GM12878 (cell line): ENCODE results near the gene ARHGEF38. TPM values are rescaled to one million over a fixed set of nuclear protein-coding genes. Genes with fewer than 3 reads are reported as not detected.

Experiments
- ATAC-seq: fragments of 200-7000 bp; cut with Tn5 transposase; 3 replicates; pipeline ENCODE4 v1.9.1; 2020; ENCODE audit warnings: mild to moderate bottlenecking, moderate library complexity
- BruUV-seq: library from RNA; stranded (reverse); fragments of 400-500 nt; replicated peaks from 2 replicates; lab custom pipeline; 2021; lab: Mats Ljungman, UMichigan
- CTCF ChIA-PET: fragments of 300-600 bp; sonication (Branson Sonifier 250); formaldehyde crosslinking; extraction: SDS; loops from one replicate; lab custom pipeline; 2021; ENCODE audit warnings: inconsistent platforms; lab: Yijun Ruan, JAX
- POLR2A ChIA-PET: fragments of 350-600 bp; formaldehyde crosslinking; extraction: SDS; loops from one replicate; lab custom pipeline; 2021; ENCODE audit warnings: inconsistent platforms; lab: Charles Lee
- RAD21 ChIA-PET: fragments of 300-600 bp; sonication (Branson Sonifier 250); formaldehyde crosslinking; loops from one replicate; lab custom pipeline; 2023; ENCODE audit warnings: antibody characterized with exemption; ENCODE audit not compliant: unreplicated experiment; lab: Charles Lee
- SMC1A ChIA-PET: fragments of 300-600 bp; sonication (Branson Sonifier 250); formaldehyde crosslinking; loops from one replicate; lab custom pipeline; 2023; ENCODE audit not compliant: unreplicated experiment, uncharacterized antibody; lab: Charles Lee
- DNase-seq: peaks from one replicate; pipeline ENCODE4 v3.0.0-alpha.2; 2011; ENCODE audit warnings: low read depth, low spot score
- FAIRE-seq: peaks from 3 replicates; lab custom pipeline; 2011; peaks lifted over from hg19 to GRCh38; lab: Jason Lieb, UNC
- H2AFZ ChIP-seq: 2 replicates; pipeline ENCODE4 v1.6.0; 2011; ENCODE audit warnings: low read depth, low read length, control low read depth; ENCODE audit not compliant: control insufficient read depth
- H3K27ac ChIP-seq: 2 replicates; pipeline ENCODE4 v1.5.1; 2011; ENCODE audit warnings: control low read depth; ENCODE audit not compliant: control insufficient read depth, insufficient read depth
- H3K27me3 ChIP-seq, 2 experiments: replicated peaks in 1 of 2; 2 replicates each; pipeline versions ENCODE4 v1.6.0 to v1.6.1; 2011; ENCODE audit warnings: low read length in 1 of 2; ENCODE audit not compliant: control insufficient read depth in 2 of 2, insufficient read depth in 2 of 2
- H3K36me3 ChIP-seq, 2 experiments: 2 replicates each; pipeline ENCODE4 v1.5.1; 2011; ENCODE audit warnings: low read length in 1 of 2; ENCODE audit not compliant: control insufficient read depth in 2 of 2, insufficient read depth in 2 of 2
- H3K4me1 ChIP-seq: 2 replicates; pipeline ENCODE4 v1.6.1; 2011; ENCODE audit warnings: mild to moderate bottlenecking, low read length, moderate library complexity, mixed read lengths; ENCODE audit not compliant: control insufficient read depth, insufficient read depth
- H3K4me2 ChIP-seq: 2 replicates; pipeline ENCODE4 v1.6.0; 2011; ENCODE audit warnings: control low read depth; ENCODE audit not compliant: control insufficient read depth, insufficient read depth
- H3K4me3 ChIP-seq: fragments of 200-600 bp; sonication (generic); 2 replicates; pipeline ENCODE4 v1.5.1; 2016
- H3K79me2 ChIP-seq: 2 replicates; pipeline ENCODE4 v1.6.0; 2011; ENCODE audit warnings: low read length; ENCODE audit not compliant: control insufficient read depth, insufficient read depth
- H3K9ac ChIP-seq: 2 replicates; pipeline ENCODE4 v1.8.0; 2011; ENCODE audit warnings: low read length, control low read depth, mixed read lengths; ENCODE audit not compliant: control insufficient read depth, insufficient read depth
- H3K9me3 ChIP-seq: replicated peaks from 3 replicates; pipeline ENCODE4 v1.5.1; 2011; ENCODE audit warnings: mild to moderate bottlenecking, low read length; ENCODE audit not compliant: control insufficient read depth, insufficient read depth
- H4K20me1 ChIP-seq: 2 replicates; pipeline ENCODE4 v1.6.0; 2011; ENCODE audit not compliant: control insufficient read depth, insufficient read depth
- BCL11A ChIP-seq: IDR thresholded peaks from 2 replicates; pipeline ENCODE4 v1.6.1; 2011; ENCODE audit warnings: low read depth, low read length
- CTCF ChIP-seq, 3 experiments: IDR thresholded peaks in 2 of 3; conservative IDR thresholded peaks in 1 of 3; 2 replicates each; pipeline ENCODE4 v1.5.1; 2011; ENCODE audit warnings: low read depth in 3 of 3, low read length in 3 of 3, mild to moderate bottlenecking in 3 of 3, control low read depth in 2 of 3, moderate library complexity in 2 of 3, inconsistent platforms in 1 of 3, mixed read lengths in 1 of 3; ENCODE audit not compliant: control insufficient read depth in 2 of 3, insufficient read depth in 1 of 3; ENCODE audit errors: extremely low read depth in 1 of 3
- DPF2 ChIP-seq: fragments of 450-650 bp; IDR thresholded peaks from 2 replicates; pipeline ENCODE4 v1.6.1; 2017; ENCODE audit warnings: mild to moderate bottlenecking
- E4F1 ChIP-seq: fragments of 450-650 bp; IDR thresholded peaks from 2 replicates; pipeline ENCODE4 v1.6.1; 2018; ENCODE audit warnings: borderline replicate concordance, mild to moderate bottlenecking; ENCODE audit not compliant: partially characterized antibody
- IRF5 ChIP-seq: fragments of 450-650 bp; IDR thresholded peaks from 2 replicates; pipeline ENCODE4 v1.6.1; 2017; ENCODE audit warnings: borderline replicate concordance
- NR2C1 ChIP-seq: fragments of 450-650 bp; IDR thresholded peaks from 2 replicates; pipeline ENCODE4 v1.6.1; 2017; ENCODE audit warnings: antibody characterized with exemption, mild to moderate bottlenecking, moderate library complexity
- NR2C2 ChIP-seq: IDR thresholded peaks from 2 replicates; pipeline ENCODE4 v1.6.1; 2011; ENCODE audit warnings: borderline replicate concordance, low read depth; ENCODE audit not compliant: control insufficient read depth, insufficient read length
- POLR2A ChIP-seq: IDR thresholded peaks from 2 replicates; pipeline ENCODE4 v1.6.1; 2011; ENCODE audit warnings: low read depth, mild to moderate bottlenecking, low read length
- SREBF1 ChIP-seq: IDR thresholded peaks from 2 replicates; pipeline ENCODE4 v1.6.1; 2012; ENCODE audit warnings: mild to moderate bottlenecking, low read length
- TCF7 ChIP-seq: IDR thresholded peaks from 2 replicates; pipeline ENCODE4 v1.6.1; 2014; ENCODE audit warnings: antibody characterized with exemption, borderline replicate concordance
- YY1 ChIP-seq: IDR thresholded peaks from 2 replicates; pipeline ENCODE4 v1.6.1; 2011; ENCODE audit warnings: low read depth, mild to moderate bottlenecking, low read length
- ZNF24 ChIP-seq: fragments of 450-650 bp; IDR thresholded peaks from 2 replicates; pipeline ENCODE4 v1.6.1; 2017; ENCODE audit warnings: antibody characterized with exemption, mild to moderate bottlenecking
- ZNF274 ChIP-seq: IDR thresholded peaks from one replicate; pipeline ENCODE4 v1.8.0; 2011; ENCODE audit not compliant: insufficient read length, insufficient read depth
- WGBS: methylation state at CpG from one replicate; pipeline ENCODE4 v1.1.6; 2016; ENCODE audit warnings: low lambda C conversion rate; ENCODE audit not compliant: insufficient replicate concordance, insufficient coverage; ENCODE audit errors: missing lambda C conversion rate; 5-methylcytosine and 5-hydroxymethylcytosine counted together
- in situ Hi-C: fragments of 300-500 bp; cut with MboI; formaldehyde crosslinking; loops from 9 replicates; pipeline ENCODE4 v1.14.3; 2018; ENCODE audit warnings: mixed read lengths
- intact Hi-C: fragments of 100-400 bp; cut with micrococcal nuclease; formaldehyde crosslinking; loops from one replicate; pipeline ENCODE4 v1.14.2; 2022; ENCODE audit not compliant: unreplicated experiment
- polyA plus RNA-seq, 11 experiments: library from polyadenylated mRNA; depleted of rRNA in 4 of 11; unstranded in 6 of 11; stranded (reverse) in 5 of 11; fragments of >200 nt; fragmentation: Nextera tagmentation in 4 of 11; fragmentation: Illumina TruSeq in 1 of 11; extraction: Ambion mirVana in 4 of 11; extraction: Trizol in 1 of 11; gene quantifications; 1 replicate in 1 of 11; 2 replicates in 10 of 11; pipeline versions ENCODE4 v1.2.1 to v1.2.3, GENCODE V29; 2011 to 2016; ENCODE audit warnings: inconsistent platforms in 2 of 11, missing spikeins in 2 of 11, low read depth in 1 of 11
- total RNA-seq, 4 experiments: library from RNA; depleted of rRNA in 3 of 4; stranded (reverse); fragments of >200 nt in 3 of 4; fragmentation: Illumina TruSeq in 1 of 4; extraction: Trizol in 1 of 4; gene quantifications; 2 replicates each; pipeline versions ENCODE4 v1.2.1 to v1.2.3, GENCODE V29; 2013 to 2021

The ARHGEF38 gene
- total and polyA plus RNA-seq, 10 of the 15 experiments (the other 5 are each of a cell fraction or from before 2014, with no cell fraction given): 0.01 to 1.1 (median 0.09) TPM; not detected in 2

GRCh38 chr4:105633241-105633640 lies 80.8 kb downstream of the ARHGEF38 start:
- SMC1A ChIA-PET: interaction anchor here (0.7 to 10.6 kb wide), 11 partner anchors 11 to 112 kb away, joined by 3 to 130 read pairs (median 13); no protein-coding TSS in a partner anchor
- Histone ChIP-seq H3K4me1 (peaks cover 15% of the 10 kb centered on the region), H3K27ac (no peak overlapping the region), H4K20me1 (no peaks in the 10 kb centered on the region), H3K4me2 (no peak overlapping the region), H3K9me3 (no peaks in the 10 kb centered on the region), H3K27me3 (no peaks in the 10 kb centered on the region), H2AFZ (no peak overlapping the region; the same call in 1 of the 2 replicates), H3K79me2 (no peaks in the 10 kb centered on the region), H3K9ac (no peak overlapping the region), H3K36me3 (no peaks in the 10 kb centered on the region), H3K4me3 (no peak overlapping the region)
- DNase-seq (no peak), ATAC-seq (no peak), FAIRE-seq (no peak)
- POLR2A ChIA-PET: interaction anchor here (0.7 to 1.4 kb wide), 3 partner anchors 10 to 127 kb away, joined by 3 to 7 read pairs (median 3); no protein-coding TSS in a partner anchor
- WGBS: 32% methylated on average over 3 of the region's 3 CpGs
- BruUV-seq: no TSS peak
- intact Hi-C loops (loop anchor here (5.0 kb wide), 1 partner anchor 41 kb away; no protein-coding TSS in a partner anchor), in situ Hi-C loops (no loop called here)
- TF ChIP-seq POLR2A (no peak), IRF5 (no peak), CTCF (IDR thresholded peaks at IDR 0.05 in 2 of 3, conservative IDR thresholded peaks at IDR 0.05 in 1 of 3; ENCODE audit: control insufficient read depth in 2 of 3, extremely low read depth in 1 of 3, insufficient read depth in 1 of 3, low read depth in 3 of 3, low read length in 3 of 3) (no peak), NR2C2 (no peak), BCL11A (no peak), ZNF24 (no peak), E4F1 (no peak), ZNF274 (no peak), SREBF1 (no peak), NR2C1 (no peak), TCF7 (no peak), DPF2 (no peak), YY1 (no peak)
- CTCF ChIA-PET: interaction anchor here (0.6 to 5.4 kb wide), 7 partner anchors 27 to 159 kb away, joined by 3 to 32 read pairs (median 5); partner anchors contain the start of gene PPA2
- RAD21 ChIA-PET: interaction anchor here (0.8 to 4.2 kb wide), 8 partner anchors 27 to 112 kb away, joined by 3 to 23 read pairs (median 6); no protein-coding TSS in a partner anchor
